KBM-7 (cell line): Measurements from ENCODE around the gene LHFPL3.
"Not testable (repeated sequence)": the region's sequence is repeated elsewhere in the genome, so short reads cannot be mapped to it uniquely, and the experiment has no call there.

Experiments
- DNase-seq: peaks from one replicate; pipeline ENCODE4 v3.0.0-alpha.2; 2015
- in situ Hi-C: fragments of 300-500 bp; cut with MboI; formaldehyde crosslinking; loops from 2 replicates; pipeline ENCODE4 v1.14.3; 2020; ENCODE audit warnings: low sequenced_read_pairs, low pct_unique_long_range_greater_than_20kb, mixed read lengths

LHFPL3 gene

DNA sequence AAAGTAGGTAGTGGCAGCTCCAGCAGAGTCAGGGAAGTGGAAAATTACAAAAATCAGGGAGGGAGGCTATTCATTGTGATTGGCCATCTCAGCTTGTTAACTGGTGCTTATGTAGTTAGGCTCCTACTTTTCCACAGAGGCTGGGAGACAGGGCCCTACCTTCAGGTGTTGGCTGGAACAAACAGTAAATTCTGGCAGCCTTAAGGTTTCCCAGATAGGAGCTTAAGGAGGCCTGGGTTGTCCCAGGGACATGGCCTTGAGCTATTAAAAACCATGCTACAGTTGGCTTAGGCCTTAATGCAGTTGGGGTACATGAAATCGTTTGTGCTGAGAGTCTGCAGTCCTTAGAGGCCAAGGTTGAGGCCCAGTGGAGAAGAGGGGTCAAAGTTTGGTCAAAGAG is 324.5 kb downstream of the LHFPL3 start:
- DNase-seq: no peak
- in situ Hi-C loops: no loop called here

GRCh38 chr7:104653825-104654401 is 325.5 kb downstream of the LHFPL3 start:
- in situ Hi-C loops: no loop called here
- no peak for DNase-seq

- DNase-seq: no peak
- in situ Hi-C loops: no loop called here
These were observed 327.2 kb downstream of the LHFPL3 start for GRCh38 chr7:104655592-104655991.

DNA sequence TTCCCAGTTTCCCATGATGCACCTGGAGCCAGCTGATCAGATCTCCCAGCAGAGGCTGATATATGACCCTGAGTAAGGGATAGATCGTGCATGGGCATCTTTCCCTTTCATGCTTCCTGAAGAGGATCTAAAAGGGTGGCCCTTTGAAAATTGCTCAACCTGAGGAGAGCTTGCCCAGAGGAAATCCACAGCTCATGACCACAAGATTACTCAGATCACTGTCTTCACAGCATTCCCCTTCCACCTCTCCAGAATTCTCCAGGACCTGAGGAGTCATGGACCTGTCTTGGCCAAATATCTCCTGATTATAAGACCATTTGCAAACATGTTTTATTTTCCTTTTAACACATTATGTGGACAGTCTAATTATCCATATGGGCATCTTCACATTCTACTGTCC is 328.1 kb downstream of the LHFPL3 start:
- no peak for DNase-seq
- in situ Hi-C loops: no loop called here

DNA sequence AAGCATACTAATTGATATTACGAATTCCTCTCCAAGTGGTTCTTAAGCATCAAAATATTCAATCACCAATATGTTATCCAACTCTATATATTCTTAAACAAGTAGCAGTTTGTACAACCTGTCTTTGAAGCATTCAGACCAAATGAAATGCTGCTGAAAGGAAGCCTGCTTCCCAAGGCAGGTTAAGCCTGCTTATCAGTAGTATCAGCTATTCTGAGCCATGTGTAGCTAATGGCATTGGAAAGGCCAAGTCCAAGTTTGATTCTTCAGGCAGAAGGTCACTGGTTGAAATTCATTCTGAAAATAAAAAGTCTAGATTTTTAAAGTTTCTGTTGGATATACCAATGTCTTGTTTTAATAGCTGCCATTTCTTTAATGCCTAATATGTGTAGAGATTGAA is 328.7 kb downstream of the LHFPL3 start:
- no peak for DNase-seq
- in situ Hi-C loops: no loop called here

DNA sequence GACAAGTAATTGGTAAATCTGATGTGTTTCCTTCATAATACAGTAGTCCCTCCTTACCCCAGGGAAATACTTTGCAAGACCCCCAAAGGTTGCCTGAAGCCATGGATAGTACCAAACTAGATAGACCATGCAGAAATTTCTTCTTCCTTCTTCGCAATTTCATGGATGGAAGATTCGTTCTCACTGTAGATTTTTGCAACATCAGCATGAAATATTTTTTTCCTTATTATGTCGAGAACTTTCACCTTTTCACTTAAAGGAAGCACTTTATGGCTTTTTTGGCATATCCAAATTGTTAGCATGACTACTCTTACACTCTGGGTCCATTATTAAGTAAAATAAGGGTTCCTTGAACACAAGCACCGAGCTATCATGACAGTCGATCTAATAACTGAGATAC is 333.2 kb downstream of the LHFPL3 start:
- no peak for DNase-seq
- in situ Hi-C loops: no loop called here

GRCh38 chr7:104664648-104665047 is 336.2 kb downstream of the LHFPL3 start:
- in situ Hi-C loops: no loop called here
- DNase-seq: no peak

DNA sequence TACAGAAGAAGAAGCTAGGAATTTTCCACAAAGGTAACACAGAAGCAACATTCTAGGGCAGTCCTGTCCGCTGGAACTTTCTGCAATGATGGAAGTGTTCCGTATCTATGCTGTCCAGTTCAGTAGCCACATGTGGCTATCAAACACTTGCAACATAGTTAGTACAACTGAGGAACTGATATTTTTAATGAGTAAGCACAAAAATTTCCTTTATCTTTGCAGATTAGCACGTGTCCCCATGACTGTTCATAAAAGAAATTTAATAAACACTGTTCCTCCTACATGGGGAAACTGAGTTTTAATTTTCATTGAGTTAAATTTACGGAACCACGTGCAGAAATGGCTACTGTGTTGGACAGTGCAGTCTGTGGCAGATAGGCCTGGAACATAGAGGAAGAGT is 349.2 kb downstream of the LHFPL3 start:
- no peak for DNase-seq
- in situ Hi-C loops: no loop called here

DNA sequence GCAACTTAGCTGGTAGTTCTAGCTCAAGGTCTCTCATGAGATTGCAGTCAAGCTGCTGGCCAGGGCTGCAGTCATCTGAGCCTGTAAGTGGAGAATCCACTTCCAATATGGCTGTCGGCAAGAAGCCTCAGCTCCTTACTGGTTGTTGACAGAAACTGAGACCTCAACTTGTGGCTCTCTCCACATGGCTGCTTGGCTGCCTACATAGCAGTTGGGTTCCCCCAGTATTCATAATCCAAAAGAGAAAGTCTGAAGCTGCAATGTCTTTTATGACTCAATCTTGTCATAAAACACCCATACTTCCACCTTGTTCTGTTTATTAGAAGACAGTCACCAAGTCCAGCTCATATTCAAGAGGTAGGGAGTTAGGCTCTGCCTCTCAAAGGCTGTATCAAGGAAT is 350.7 kb downstream of the LHFPL3 start:
- in situ Hi-C loops: no loop called here
- DNase-seq: no peak

DNA sequence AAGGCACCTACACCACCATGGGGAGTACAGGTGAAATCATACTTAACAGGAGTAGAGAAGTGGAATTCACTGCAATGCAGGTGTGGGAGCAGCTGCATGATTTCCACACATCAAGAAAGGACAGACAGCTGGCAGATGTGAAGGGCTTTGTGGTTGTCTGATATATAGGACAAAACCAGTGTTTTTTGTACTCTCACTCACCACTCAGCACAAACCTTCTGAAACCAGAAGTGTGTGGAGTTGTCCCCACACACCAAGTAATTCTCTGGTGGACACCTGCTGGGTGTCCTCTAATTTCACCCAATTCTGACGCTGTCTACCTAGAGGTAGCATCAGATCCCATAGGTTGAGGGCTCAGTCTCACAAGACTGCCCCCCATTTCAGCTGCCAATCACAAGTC is 357.9 kb downstream of the LHFPL3 start:
- no peak for DNase-seq
- in situ Hi-C loops: no loop called here

GRCh38 chr7:104694710-104695109 is 366.3 kb downstream of the LHFPL3 start:
- in situ Hi-C loops: no loop called here
- DNase-seq: no peak

DNA sequence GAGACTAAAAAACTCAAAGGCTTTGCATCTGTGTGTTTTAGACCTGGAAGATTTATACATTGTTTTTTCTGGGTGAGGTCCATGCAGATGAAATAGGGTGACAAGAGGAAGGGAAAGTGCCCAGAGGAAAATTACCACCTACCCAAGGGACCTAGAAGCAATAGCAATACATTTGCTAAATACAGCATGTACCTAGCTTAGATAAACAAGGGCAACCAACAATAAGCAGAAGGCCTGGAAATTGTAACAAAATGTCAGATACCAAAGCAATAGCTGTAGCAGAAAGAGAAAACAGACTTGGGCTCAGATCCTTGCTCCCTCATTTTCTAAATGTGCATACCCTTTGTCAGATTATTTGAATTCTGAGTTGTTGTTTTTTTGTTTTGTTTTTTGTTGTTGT is 367.2 kb downstream of the LHFPL3 start:
- in situ Hi-C loops: no loop called here
- DNase-seq: no peak

GRCh38 chr7:104700336-104700735 is 371.9 kb downstream of the LHFPL3 start:
- DNase-seq: no peak
- in situ Hi-C loops: no loop called here

GRCh38 chr7:104721027-104721426 is 392.6 kb downstream of the LHFPL3 start:
- DNase-seq, in situ Hi-C loops: not testable (repeated sequence)

GRCh38 chr7:104723001-104723400 is 394.6 kb downstream of the LHFPL3 start:
- in situ Hi-C loops: no loop called here

DNA sequence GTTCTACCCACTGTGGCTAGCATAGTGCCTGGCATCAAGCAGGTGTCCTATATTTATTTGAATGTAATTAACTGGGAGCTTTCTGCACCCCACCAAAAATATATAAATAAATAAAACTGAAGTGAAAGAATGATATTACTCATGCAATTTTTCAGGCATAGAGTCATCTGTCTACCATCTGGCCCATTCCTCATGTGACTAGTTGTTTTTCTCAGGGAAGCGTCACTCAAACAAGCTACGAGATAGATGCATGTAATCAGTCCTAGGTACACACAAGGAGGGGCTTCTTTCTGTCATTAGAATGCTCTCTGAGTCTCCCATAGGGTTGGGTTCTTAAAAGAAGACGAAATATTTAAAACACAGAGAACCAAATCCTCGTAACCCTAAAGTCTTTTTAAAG is 430.1 kb downstream of the LHFPL3 start:
- in situ Hi-C loops: no loop called here
- no peak for DNase-seq

More at GRCh38 chr7:104723001-104723400, 394.6 kb downstream of the LHFPL3 start:
- no peak for DNase-seq

DNA sequence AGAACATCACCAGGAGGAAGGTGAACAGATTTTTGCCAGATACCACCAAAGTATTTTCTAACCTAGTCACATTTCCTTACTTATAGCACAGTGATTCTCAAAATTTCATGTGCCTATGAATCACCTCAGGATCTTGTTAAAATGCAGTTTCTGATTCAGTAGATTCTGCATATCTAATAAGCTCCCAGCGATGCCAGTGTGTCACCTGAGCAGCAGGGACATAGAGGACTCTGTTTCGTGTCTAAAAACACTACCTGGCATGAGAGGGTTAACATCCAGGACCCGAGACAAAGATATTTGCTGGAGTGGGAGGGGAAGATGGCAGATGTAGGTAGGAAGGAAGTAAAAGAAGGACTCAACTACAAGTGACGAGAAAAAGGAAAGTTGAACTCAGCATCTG is 433.5 kb downstream of the LHFPL3 start:
- in situ Hi-C loops: no loop called here
- no peak for DNase-seq

DNA sequence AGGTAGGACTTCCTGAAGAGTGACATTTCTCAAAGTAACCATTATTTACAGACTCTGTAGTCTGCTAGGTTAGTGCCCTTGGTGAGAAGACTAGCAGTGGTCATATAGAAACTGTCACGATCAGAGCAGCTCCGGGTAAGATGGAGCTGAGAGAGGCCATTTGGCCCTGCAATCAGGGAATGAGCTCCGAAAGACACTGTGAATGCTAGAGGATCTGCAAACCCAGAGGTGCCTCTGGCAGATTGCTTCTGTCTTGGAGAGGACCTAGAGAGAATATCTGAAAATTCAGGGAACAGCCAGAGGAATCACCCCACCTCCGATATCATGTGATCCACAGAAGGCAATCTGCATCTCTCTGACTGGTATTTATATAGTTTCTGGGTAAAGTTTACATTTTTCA is 438.7 kb downstream of the LHFPL3 start:
- DNase-seq: no peak
- in situ Hi-C loops: no loop called here

DNA sequence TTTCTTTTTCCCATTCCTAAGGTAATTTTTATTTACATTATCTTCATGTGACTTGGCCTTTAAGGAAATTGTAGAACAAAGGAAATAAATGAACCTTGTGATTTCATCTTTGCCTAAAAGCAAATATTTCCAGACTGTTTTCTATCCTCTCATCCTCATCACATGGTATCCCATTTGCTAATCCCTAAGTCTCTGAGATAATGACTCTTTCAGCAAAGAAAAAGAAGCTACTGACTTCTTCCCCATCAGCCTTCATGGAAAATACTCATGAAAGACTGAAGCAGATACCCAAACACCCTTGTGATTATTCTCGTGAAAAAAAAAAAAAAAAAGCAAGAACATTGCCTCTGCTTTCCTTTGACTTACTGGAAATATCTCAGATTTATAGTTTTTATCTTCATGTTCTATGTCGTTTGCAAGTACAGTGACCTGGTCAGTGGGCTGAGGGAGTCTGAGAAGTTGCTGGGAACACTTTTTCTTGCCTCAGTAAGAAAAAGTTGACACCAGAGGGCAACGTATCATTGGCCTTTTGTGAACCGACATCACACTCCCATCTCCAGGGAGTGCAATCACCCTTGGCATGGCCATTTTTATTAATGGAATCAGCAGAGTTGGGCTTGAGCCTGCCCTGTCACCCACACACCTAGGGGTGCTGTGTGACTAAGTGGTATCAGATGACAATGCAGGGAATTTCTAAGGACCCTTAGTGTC is 439.6 kb downstream of the LHFPL3 start:
- in situ Hi-C loops: no loop called here
- DNase-seq: no peak

GRCh38 chr7:104772405-104773345 is 444.3 kb downstream of the LHFPL3 start:
- in situ Hi-C loops: no loop called here
- DNase-seq: no peak
